ENCODE measurements around the gene GAS6. TPM values are rescaled to one million over a fixed set of nuclear protein-coding genes. Genes with fewer than 3 reads are reported as not detected.

Gene GAS6
- total RNA-seq, 4 donors from 2014 or later, result 34.5 to 148 (median 79.7) TPM

DNA sequence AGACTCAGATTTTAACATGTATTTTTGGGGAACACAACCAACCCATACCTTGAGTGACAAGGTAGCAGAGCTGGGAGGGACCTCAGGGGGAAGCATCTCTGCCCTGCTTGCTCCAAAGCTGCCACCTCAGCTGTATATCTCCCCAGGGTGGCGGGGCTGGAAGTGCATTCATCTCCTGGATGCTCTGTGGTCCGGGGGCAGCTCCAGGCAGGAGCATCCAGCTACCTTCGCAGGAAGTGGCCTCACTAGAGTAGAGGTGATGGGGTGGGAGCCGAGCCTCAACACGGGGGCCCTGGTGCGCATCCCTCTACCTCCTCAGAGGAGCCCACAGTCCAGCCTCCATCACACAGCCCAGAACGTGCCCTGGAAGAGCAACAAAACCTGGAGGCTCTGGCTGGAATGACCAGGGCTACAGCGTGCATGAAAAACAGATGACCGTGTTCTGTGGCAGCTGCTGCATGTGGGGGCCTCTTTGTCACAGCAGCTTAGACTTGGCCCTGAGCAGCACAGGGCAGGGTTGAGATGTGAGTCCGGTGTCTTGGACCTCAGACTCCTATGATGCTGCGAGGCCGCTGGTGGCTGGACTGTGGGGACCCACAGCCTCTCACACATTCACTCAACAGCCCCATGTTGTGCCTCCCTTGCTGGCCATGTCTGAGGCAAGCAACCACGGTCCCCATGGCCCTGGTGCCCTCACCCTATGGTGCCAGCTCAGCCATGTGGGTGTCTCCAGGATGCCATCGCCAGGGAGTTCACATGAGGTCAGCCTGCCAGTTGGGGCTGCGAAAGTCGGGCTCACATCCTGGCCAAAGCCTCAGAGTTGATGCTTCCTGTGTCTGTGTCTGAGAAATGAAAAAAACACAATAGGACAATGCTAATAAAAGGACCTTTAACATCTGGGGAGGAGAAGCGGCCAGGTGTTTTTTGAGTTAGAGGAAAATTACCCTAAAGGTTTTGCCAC lies 17.1 kb upstream of the GAS6 start:
- TF ChIP-seq, protein P1, sequence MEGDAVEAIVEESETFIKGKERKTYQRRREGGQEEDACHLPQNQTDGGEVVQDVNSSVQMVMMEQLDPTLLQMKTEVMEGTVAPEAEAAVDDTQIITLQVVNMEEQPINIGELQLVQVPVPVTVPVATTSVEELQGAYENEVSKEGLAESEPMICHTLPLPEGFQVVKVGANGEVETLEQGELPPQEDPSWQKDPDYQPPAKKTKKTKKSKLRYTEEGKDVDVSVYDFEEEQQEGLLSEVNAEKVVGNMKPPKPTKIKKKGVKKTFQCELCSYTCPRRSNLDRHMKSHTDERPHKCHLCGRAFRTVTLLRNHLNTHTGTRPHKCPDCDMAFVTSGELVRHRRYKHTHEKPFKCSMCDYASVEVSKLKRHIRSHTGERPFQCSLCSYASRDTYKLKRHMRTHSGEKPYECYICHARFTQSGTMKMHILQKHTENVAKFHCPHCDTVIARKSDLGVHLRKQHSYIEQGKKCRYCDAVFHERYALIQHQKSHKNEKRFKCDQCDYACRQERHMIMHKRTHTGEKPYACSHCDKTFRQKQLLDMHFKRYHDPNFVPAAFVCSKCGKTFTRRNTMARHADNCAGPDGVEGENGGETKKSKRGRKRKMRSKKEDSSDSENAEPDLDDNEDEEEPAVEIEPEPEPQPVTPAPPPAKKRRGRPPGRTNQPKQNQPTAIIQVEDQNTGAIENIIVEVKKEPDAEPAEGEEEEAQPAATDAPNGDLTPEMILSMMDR (IDR thresholded peaks at IDR 0.05; ENCODE audit: low read depth), result no peak

DNA sequence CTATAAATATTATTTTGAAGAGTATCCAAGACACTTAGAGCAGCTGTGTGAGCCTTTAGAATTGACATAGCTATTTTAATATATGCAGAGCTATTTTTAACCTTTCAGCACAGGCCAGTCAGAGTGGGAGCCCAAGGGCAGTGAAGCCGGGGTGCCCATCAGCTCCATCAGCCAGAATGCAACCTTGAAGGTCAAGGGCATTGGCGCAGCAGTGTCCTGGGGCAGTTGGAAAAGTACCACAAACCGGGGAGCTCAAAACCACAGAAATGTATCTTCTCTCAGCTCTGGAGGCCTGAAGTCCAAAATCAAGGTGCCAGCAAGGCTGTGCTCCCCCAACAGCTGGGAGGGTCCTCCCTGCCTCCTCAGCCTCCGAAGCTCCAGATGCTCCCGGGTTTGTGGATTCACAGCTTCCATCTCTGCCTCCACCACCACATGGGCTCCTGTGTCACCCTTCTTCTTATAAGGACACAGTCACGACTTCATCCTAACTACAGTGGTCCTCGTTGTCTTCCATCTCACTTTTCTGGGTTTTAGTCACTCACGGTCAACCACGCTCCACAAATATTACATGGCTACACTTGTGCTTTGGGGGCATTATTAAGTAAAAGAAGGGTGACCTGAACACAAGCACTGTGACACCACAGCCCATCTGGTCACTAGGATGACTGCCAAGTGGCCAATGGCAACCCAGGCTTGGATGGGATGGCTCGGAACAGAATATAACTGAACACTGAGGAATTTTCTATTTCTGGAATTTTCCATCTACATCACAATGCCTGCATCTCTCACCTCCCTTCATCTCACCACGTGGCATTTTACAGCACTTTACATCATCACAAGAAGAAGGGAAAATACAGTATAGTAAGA lies 15.9 kb upstream of the GAS6 start:
- TF ChIP-seq, protein P1 (IDR thresholded peaks at IDR 0.05; ENCODE audit: low read depth), result no peak

- TF ChIP-seq, protein P1 (IDR thresholded peaks at IDR 0.05; ENCODE audit: low read depth), result no peak
These were observed 15.1 kb upstream of the GAS6 start for GRCh38 chr13:113879017-113879416.

- TF ChIP-seq, protein P1 (IDR thresholded peaks at IDR 0.05; ENCODE audit: low read depth), result no peak
These were observed 13.5 kb upstream of the GAS6 start for GRCh38 chr13:113877149-113877990.

GRCh38 chr13:113876346-113877148 lies 12.7 kb upstream of the GAS6 start:
- TF ChIP-seq, protein P1 (IDR thresholded peaks at IDR 0.05; ENCODE audit: low read depth), result no peak

DNA sequence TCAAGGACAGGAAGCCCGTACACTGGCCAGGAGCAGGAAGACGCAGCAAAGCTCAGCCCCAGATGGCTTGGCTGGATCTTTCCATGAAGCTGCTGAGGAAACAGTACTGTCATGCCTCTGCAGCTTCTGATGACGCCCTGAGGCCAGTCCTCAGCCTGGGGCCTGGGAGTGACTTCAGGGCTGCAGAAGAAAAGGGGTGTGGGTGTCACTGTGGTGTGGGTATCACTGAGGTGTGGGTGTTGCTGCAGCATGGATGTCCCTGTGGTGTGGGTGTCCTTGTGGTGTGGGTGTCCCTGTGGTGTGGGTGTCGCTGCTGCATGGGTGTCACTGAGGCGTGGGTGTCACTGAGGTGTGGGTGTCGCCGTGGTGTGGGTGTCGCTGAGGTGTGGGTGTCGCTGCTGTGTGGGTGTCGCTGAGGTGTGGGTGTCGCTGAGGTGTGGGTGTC lies 12.0 kb upstream of the GAS6 start:
- TF ChIP-seq, protein P1 (IDR thresholded peaks at IDR 0.05; ENCODE audit: low read depth), result no peak
